OCI-LY1 (cell line): ENCODE data around the gene NCKAP1.
"Not testable (repeated sequence)": the region's sequence is repeated elsewhere in the genome, so short reads cannot be mapped to it uniquely, and the experiment has no call there.

Experiments used
- H2AFZ ChIP-seq: fragments of 200-600 bp; sonication (generic), shearing (Covaris generic); 2 replicates; pipeline ENCODE4 v1.6.0; 2014; ENCODE audit warnings: antibody characterized with exemption, mild to moderate bottlenecking, low read length
- H3F3A ChIP-seq: fragments of 200-600 bp; sonication (generic), shearing (Covaris generic); 2 replicates; pipeline ENCODE4 v1.6.0; 2014; ENCODE audit warnings: mild to moderate bottlenecking, antibody characterized with exemption, low read length, moderate library complexity; ENCODE audit not compliant: insufficient read depth
- H3K27ac ChIP-seq: fragments of 200-600 bp; sonication (generic); 2 replicates; pipeline ENCODE4 v1.5.1; 2014; ENCODE audit warnings: low read length, mixed run types, mild to moderate bottlenecking, low read depth; ENCODE audit not compliant: poor library complexity, severe bottlenecking
- H3K27me3 ChIP-seq: fragments of 200-600 bp; sonication (generic); 2 replicates; pipeline ENCODE4 v1.6.0; 2014; ENCODE audit warnings: antibody characterized with exemption, mild to moderate bottlenecking, low read length, moderate library complexity; ENCODE audit not compliant: insufficient read depth
- H3K36me3 ChIP-seq: fragments of 200-600 bp; sonication (generic); 2 replicates; pipeline ENCODE4 v1.6.1; 2014; ENCODE audit warnings: mild to moderate bottlenecking, antibody characterized with exemption, low read length, moderate library complexity, mixed read lengths; ENCODE audit not compliant: insufficient read depth
- H3K4me1 ChIP-seq: fragments of 200-600 bp; sonication (generic); 2 replicates; pipeline ENCODE4 v1.5.1; 2014; ENCODE audit warnings: mild to moderate bottlenecking, low read length, moderate library complexity; ENCODE audit not compliant: insufficient read depth, severe bottlenecking
- H3K4me2 ChIP-seq: fragments of 200-600 bp; sonication (generic), shearing (Covaris generic); 2 replicates; pipeline ENCODE4 v1.6.1; 2014; ENCODE audit warnings: low read length
- H3K4me3 ChIP-seq: fragments of 200-600 bp; sonication (generic); 2 replicates; pipeline ENCODE4 v1.5.1; 2014; ENCODE audit warnings: low read length, low read depth, mild to moderate bottlenecking, mixed read lengths; ENCODE audit not compliant: poor library complexity, severe bottlenecking
- H3K79me2 ChIP-seq: fragments of 200-600 bp; shearing (Covaris generic); 2 replicates; pipeline ENCODE4 v1.6.1; 2016; ENCODE audit warnings: mixed run types, low read length, mixed read lengths; ENCODE audit not compliant: insufficient read depth
- H3K9ac ChIP-seq: fragments of 200-600 bp; sonication (generic), shearing (Covaris generic); 2 replicates; pipeline ENCODE4 v1.6.1; 2014; ENCODE audit warnings: mild to moderate bottlenecking, low read length, mixed read lengths
- H3K9me2 ChIP-seq: fragments of 200-600 bp; sonication (generic), shearing (Covaris generic); 2 replicates; pipeline ENCODE4 v1.6.1; 2014; ENCODE audit warnings: low read depth, mild to moderate bottlenecking, low read length, mixed read lengths
- H3K9me3 ChIP-seq: fragments of 200-600 bp; shearing (Covaris generic); 2 replicates; pipeline ENCODE4 v1.6.1; 2014; ENCODE audit warnings: low read length, mixed read lengths
- H4K20me1 ChIP-seq: fragments of 200-600 bp; sonication (generic), shearing (Covaris generic); 2 replicates; pipeline ENCODE4 v1.6.0; 2016; ENCODE audit warnings: mild to moderate bottlenecking, low read length; ENCODE audit not compliant: insufficient read depth
- EZH2 ChIP-seq: fragments of 200-600 bp; sonication (generic), shearing (Covaris generic); IDR thresholded peaks from 2 replicates; pipeline ENCODE4 v1.8.0; 2017; ENCODE audit warnings: borderline replicate concordance, mixed run types, mild to moderate bottlenecking, antibody characterized with exemption, low read length, moderate library complexity, mixed read lengths
- TF ChIP-seq, protein P1 (sequence below): fragments of 200-600 bp; sonication (generic), shearing (Covaris generic); IDR thresholded peaks from 2 replicates; pipeline ENCODE4 v1.5.1; 2017; ENCODE audit warnings: mild to moderate bottlenecking, antibody characterized with exemption, low read length, moderate library complexity, mixed read lengths

The NCKAP1 gene

DNA sequence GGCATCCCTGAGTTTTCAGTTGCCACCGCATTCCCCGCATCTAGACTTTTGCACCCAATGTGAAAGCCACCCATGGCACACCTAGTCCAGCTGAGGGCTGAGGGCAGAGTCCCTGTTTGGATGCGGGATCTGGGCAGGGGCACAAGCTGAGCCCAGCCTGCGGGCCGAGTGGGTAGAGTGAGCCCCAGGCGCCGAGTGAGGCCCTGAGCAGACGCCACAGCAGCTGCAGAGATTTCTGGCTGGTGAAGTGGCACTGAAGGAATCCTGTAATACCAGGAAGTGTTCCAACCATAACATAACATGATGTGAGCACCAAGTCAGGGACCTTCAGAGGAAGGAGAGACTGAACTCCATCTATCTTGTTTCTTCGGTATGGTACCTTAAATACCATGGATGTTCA lies 144.1 kb downstream of the NCKAP1 start:
- Histone ChIP-seq H3K4me1 (no peaks in the 10 kb centered on the region), H3F3A (no peaks in the 10 kb centered on the region), H3K27ac (no peak overlapping the region), H3K4me2 (no peak overlapping the region), H3K36me3 (no peaks in the 10 kb centered on the region), H3K27me3 (no peaks in the 10 kb centered on the region), H2AFZ (no peak overlapping the region), H4K20me1 (no peaks in the 10 kb centered on the region), H3K4me3 (no peak overlapping the region), H3K79me2 (no peaks in the 10 kb centered on the region), H3K9ac (no peak overlapping the region), H3K9me3 (no peaks in the 10 kb centered on the region), H3K9me2 (no peaks in the 10 kb centered on the region)
- no peak for TF ChIP-seq EZH2
- TF ChIP-seq, protein P1, sequence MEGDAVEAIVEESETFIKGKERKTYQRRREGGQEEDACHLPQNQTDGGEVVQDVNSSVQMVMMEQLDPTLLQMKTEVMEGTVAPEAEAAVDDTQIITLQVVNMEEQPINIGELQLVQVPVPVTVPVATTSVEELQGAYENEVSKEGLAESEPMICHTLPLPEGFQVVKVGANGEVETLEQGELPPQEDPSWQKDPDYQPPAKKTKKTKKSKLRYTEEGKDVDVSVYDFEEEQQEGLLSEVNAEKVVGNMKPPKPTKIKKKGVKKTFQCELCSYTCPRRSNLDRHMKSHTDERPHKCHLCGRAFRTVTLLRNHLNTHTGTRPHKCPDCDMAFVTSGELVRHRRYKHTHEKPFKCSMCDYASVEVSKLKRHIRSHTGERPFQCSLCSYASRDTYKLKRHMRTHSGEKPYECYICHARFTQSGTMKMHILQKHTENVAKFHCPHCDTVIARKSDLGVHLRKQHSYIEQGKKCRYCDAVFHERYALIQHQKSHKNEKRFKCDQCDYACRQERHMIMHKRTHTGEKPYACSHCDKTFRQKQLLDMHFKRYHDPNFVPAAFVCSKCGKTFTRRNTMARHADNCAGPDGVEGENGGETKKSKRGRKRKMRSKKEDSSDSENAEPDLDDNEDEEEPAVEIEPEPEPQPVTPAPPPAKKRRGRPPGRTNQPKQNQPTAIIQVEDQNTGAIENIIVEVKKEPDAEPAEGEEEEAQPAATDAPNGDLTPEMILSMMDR: no peak

DNA sequence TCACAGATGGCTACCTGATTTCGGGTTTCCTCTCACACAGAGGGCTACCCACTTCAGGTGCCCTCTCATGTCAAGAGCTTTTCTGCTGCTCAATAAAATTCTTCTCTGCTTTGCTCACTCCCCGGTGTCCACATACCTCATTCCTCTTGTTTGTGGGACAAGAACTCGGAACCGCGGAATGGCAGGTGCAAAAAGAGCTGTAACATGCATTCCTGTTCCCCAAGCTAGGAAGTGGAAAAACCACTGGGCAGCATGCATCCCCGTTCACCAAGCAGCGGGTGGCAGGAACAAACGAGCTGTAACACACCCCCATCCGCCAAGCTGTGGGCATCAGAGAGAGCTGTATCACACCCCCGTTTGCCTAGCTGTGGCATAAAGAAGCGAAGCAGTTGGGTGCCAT lies 144.6 kb downstream of the NCKAP1 start:
- Histone ChIP-seq H3K79me2 (no peaks in the 10 kb centered on the region), H3K36me3 (no peaks in the 10 kb centered on the region), H3K27me3 (no peaks in the 10 kb centered on the region), H4K20me1 (no peaks in the 10 kb centered on the region), H3F3A (no peaks in the 10 kb centered on the region), H3K9me2 (no peaks in the 10 kb centered on the region), H3K27ac (no peak overlapping the region), H2AFZ (no peak overlapping the region), H3K9me3 (no peaks in the 10 kb centered on the region), H3K9ac (no peak overlapping the region), H3K4me1 (no peaks in the 10 kb centered on the region), H3K4me2 (no peak overlapping the region), H3K4me3 (no peak overlapping the region)
- no peak for TF ChIP-seq EZH2
- TF ChIP-seq, protein P1: no peak

DNA sequence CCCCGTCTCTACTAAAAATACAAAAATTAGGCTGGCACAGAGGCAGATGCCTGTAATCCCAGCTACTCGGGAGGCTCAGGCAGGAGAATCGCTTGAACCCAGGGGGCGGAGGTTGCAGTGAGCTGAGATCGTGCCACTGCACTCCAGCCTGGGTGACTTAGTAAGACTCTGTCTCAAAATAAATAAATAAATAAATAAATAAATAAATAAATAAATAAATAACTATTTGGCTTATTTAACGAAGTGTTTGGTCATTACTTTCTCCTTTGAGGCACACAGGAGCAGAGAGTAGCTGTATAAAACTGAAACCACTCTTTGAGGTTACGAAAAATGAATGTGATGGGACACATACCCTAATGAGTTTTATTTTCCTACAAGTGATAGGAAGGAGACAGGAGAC lies 145.2 kb downstream of the NCKAP1 start:
- not testable (repeated sequence) for H3K4me2 ChIP-seq, H3K27ac ChIP-seq, H3K9ac ChIP-seq, H3K36me3 ChIP-seq, H3K4me3 ChIP-seq, H2AFZ ChIP-seq, H3K27me3 ChIP-seq, H3K4me1 ChIP-seq, H4K20me1 ChIP-seq, H3F3A ChIP-seq, H3K79me2 ChIP-seq, H3K9me3 ChIP-seq, H3K9me2 ChIP-seq

DNA sequence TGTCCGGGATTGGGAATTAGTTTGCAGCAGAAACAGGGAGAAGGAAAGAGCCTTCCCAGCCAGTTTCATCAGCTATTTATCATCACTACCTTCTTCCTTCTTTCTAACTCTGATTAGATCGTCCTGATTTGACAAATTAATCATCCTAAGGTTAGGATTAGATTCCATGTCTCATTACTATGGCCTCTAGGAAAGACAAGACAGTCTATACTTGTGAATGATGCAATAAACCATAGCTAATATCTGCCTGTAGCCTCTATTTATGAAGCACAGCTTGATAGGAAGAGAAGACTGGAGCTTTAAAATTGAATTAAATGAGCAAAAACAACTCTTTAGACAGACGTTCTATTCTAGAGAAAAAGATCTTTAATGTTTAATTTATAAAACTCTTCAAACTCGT lies 146.6 kb downstream of the NCKAP1 start:
- TF ChIP-seq, protein P1: no peak
- TF ChIP-seq EZH2: no peak
- Histone ChIP-seq H3K4me2 (no peak overlapping the region), H3K79me2 (no peaks in the 10 kb centered on the region), H3K36me3 (no peaks in the 10 kb centered on the region), H3F3A (no peaks in the 10 kb centered on the region), H3K9me3 (no peaks in the 10 kb centered on the region), H3K9me2 (no peaks in the 10 kb centered on the region), H3K4me3 (no peak overlapping the region), H3K9ac (no peak overlapping the region), H2AFZ (no peak overlapping the region), H3K27ac (no peak overlapping the region), H3K4me1 (no peaks in the 10 kb centered on the region), H4K20me1 (no peaks in the 10 kb centered on the region), H3K27me3 (no peaks in the 10 kb centered on the region)
